Heart left ventricle (tissue), 13 donors: ENCODE measurements around the gene EPB41.

Experiments
- CTCF ChIP-seq, 12 donors: fragments of 200-600 bp; sonication (generic) in 4 of 12; IDR thresholded peaks; one replicate each; pipeline versions ENCODE4 v1.5.0 to v1.8.0; 2018 to 2022; ENCODE audit warnings: antibody characterized with exemption in 12 of 12, mild to moderate bottlenecking in 5 of 12
- POLR2A ChIP-seq, 2 donors: fragments of 450-650 bp; IDR thresholded peaks; one replicate each; pipeline ENCODE4 v1.6.1; 2017; ENCODE audit warnings: antibody characterized with exemption in 2 of 2, mild to moderate bottlenecking in 2 of 2, moderate library complexity in 2 of 2
- donor health status: ischemic (EF 13 %, LVEDD 7.1; RV severe dilation, severe dysfunction).
- donor health status: DM: no; HTN: yes; CAD: no.
- donor health status: DM: no; HTN: no; CAD: no.
- donor health status: ischemic (EF 25% LVEDD 6.9; RV normal size, moderate dysfunction).
- donor health status: ischemic (EF 25% LVEDD 5.7; RV mildly dilated, moderate dysfunction).
- donor health status: ischemic (EF 35%, LVEDD 5.7; RV mildly dilated, moderate dysfunction).
- donor health status: nonischemic (EF 11% LVEDD 7.7; RV severe dilation, severe dysfunction).
- donor health status: DM: yes; HTN: yes; CAD: no.
- donor health status: PGD.
- donor health status: ischemic (EF 29% LVEDD 5.4; RV normal size, mild dysfunction).
- donor health status: nonischemic (EF 23%, LVEDD 6.1; RV moderate dilation, normal function).

DNA sequence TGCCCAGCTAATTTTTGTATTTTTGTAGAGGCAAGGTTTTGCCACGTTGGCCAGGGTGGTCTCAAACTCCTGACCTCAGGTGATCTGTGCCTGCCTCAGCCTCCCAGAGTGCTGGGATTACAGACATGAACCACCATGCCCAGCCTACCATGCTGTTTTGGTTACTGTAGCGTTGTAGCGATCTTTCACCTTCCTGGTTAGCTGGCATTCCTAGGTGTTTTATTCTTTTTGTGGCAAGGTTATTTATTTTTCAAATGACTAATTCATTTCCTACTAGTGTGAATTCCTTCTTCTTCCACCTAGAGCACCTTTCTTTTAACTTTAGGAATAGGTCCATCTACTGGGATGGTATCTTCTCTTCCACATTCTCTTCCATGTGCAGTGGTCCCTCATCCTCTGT lies 180.1 kb downstream of the EPB41 start:
- TF ChIP-seq CTCF (IDR thresholded peaks at IDR 0.05) (no peak), POLR2A (IDR thresholded peaks at IDR 0.05) (no peak)
